IMR-90 (cell line): ENCODE measurements around the gene FOXN4. TPM values are rescaled to one million over a fixed set of nuclear protein-coding genes. Genes with fewer than 3 reads are reported as not detected.

Source experiments
- ATAC-seq: fragments of 200-7000 bp; cut with Tn5 transposase; 2 replicates; pipeline ENCODE4 v1.9.1; 2020; ENCODE audit warnings: low read depth, mild to moderate bottlenecking, moderate library complexity
- BruUV-seq: library from RNA; stranded (reverse); fragments of 400-500 nt; replicated peaks from 2 replicates; lab custom pipeline; 2021; lab: Mats Ljungman, UMichigan
- CTCF ChIA-PET: fragments of 300-600 bp; formaldehyde crosslinking; extraction: SDS; loops from one replicate; lab custom pipeline; 2021; ENCODE audit warnings: antibody characterized with exemption; lab: Yijun Ruan, JAX
- POLR2A ChIA-PET: fragments of 300-600 bp; sonication (Branson Sonifier 250); formaldehyde crosslinking; loops from one replicate; lab custom pipeline; 2022; ENCODE audit warnings: antibody characterized with exemption; ENCODE audit not compliant: unreplicated experiment; lab: Charles Lee
- DNase-seq: peaks from one replicate; pipeline ENCODE4 v3.0.0; 2013
- H2AFZ ChIP-seq: replicated peaks from 2 replicates; pipeline ENCODE3; 2013; ENCODE audit warnings: low read length, mild to moderate bottlenecking; ENCODE audit not compliant: poor library complexity
- H2AK5ac ChIP-seq: 2 replicates; pipeline ENCODE4 v1.6.1; 2013; ENCODE audit warnings: low read depth, low read length, inconsistent platforms
- H2AK9ac ChIP-seq: replicated peaks from 2 replicates; pipeline ENCODE3; 2013; ENCODE audit warnings: mild to moderate bottlenecking, low read depth, low read length, moderate library complexity; ENCODE audit not compliant: poor library complexity
- H2BK120ac ChIP-seq: 2 replicates; pipeline ENCODE4 v1.6.1; 2013; ENCODE audit warnings: low read depth, low read length, inconsistent platforms
- H2BK15ac ChIP-seq: 3 replicates; pipeline ENCODE4 v1.6.1; 2013; ENCODE audit warnings: low read depth, low read length, inconsistent platforms
- H2BK20ac ChIP-seq: 2 replicates; pipeline ENCODE4 v1.6.1; 2013; ENCODE audit warnings: low read depth, mild to moderate bottlenecking, inconsistent platforms, low read length, moderate library complexity
- H2BK5ac ChIP-seq: 2 replicates; pipeline ENCODE4 v1.6.1; 2013; ENCODE audit warnings: mild to moderate bottlenecking, low read depth, low read length, inconsistent platforms; ENCODE audit not compliant: poor library complexity, severe bottlenecking
- H3K14ac ChIP-seq: replicated peaks from 2 replicates; pipeline ENCODE4 v1.6.1; 2013; ENCODE audit warnings: low read depth, low read length, inconsistent platforms
- H3K18ac ChIP-seq: 2 replicates; pipeline ENCODE4 v1.6.1; 2013; ENCODE audit warnings: low read depth, low read length, control low read depth
- H3K23ac ChIP-seq: 2 replicates; pipeline ENCODE4 v1.6.1; 2013; ENCODE audit warnings: low read depth, low read length, inconsistent platforms
- H3K27ac ChIP-seq: 2 replicates; pipeline ENCODE4 v1.5.1; 2013; ENCODE audit warnings: mild to moderate bottlenecking, control low read depth, low read length; ENCODE audit not compliant: insufficient read depth
- H3K27me3 ChIP-seq: 2 replicates; pipeline ENCODE4 v1.6.1; 2013; ENCODE audit warnings: low read length; ENCODE audit not compliant: control insufficient read depth, insufficient read depth
- H3K36me3 ChIP-seq: 2 replicates; pipeline ENCODE4 v1.6.1; 2013; ENCODE audit warnings: low read length, mixed read lengths; ENCODE audit not compliant: control insufficient read depth, insufficient read depth
- H3K4ac ChIP-seq: 2 replicates; pipeline ENCODE4 v1.6.1; 2013; ENCODE audit warnings: low read depth, low read length, inconsistent platforms
- H3K4me1 ChIP-seq: 2 replicates; pipeline ENCODE4 v1.6.1; 2013; ENCODE audit warnings: low read length, mixed read lengths; ENCODE audit not compliant: control insufficient read depth, insufficient read depth
- H3K4me2 ChIP-seq: 2 replicates; pipeline ENCODE4 v1.6.1; 2013; ENCODE audit warnings: low read depth, mild to moderate bottlenecking, control low read depth, low read length, moderate library complexity
- H3K4me3 ChIP-seq: 2 replicates; pipeline ENCODE4 v1.5.1; 2013; ENCODE audit warnings: low read depth, mild to moderate bottlenecking, control low read depth, low read length, moderate library complexity; ENCODE audit not compliant: insufficient read depth
- H3K56ac ChIP-seq: 2 replicates; pipeline ENCODE4 v1.6.1; 2013; ENCODE audit warnings: low read length, inconsistent platforms; ENCODE audit not compliant: insufficient read depth; ENCODE audit errors: extremely low read depth
- H3K79me1 ChIP-seq, 2 experiments: 2 replicates each; pipeline ENCODE4 v1.6.1; 2013; ENCODE audit warnings: low read length in 2 of 2, inconsistent platforms in 1 of 2, low read depth in 1 of 2
- H3K9ac ChIP-seq: 2 replicates; pipeline ENCODE4 v1.6.1; 2013; ENCODE audit warnings: low read depth, low read length, control low read depth
- H3K9me1 ChIP-seq: 2 replicates; pipeline ENCODE4 v1.6.1; 2013; ENCODE audit warnings: low read length, inconsistent platforms; ENCODE audit not compliant: insufficient read depth
- H3K9me3 ChIP-seq: 2 replicates; pipeline ENCODE4 v1.6.1; 2013; ENCODE audit warnings: low read length; ENCODE audit not compliant: control insufficient read depth, insufficient read depth
- H4K20me1 ChIP-seq: 2 replicates; pipeline ENCODE4 v1.6.1; 2013; ENCODE audit warnings: low read length, inconsistent platforms; ENCODE audit not compliant: insufficient read depth
- H4K5ac ChIP-seq: 2 replicates; pipeline ENCODE4 v1.6.1; 2013; ENCODE audit warnings: mild to moderate bottlenecking, low read depth, low read length, control low read depth
- H4K8ac ChIP-seq, 2 experiments: 2 replicates each; pipeline ENCODE4 v1.6.1; 2013; ENCODE audit warnings: low read depth in 2 of 2, low read length in 2 of 2, control low read depth in 1 of 2, inconsistent platforms in 1 of 2
- H4K91ac ChIP-seq: 2 replicates; pipeline ENCODE4 v1.6.1; 2013; ENCODE audit warnings: low read depth, low read length, inconsistent platforms; ENCODE audit not compliant: insufficient read depth
- CHD1 ChIP-seq: IDR thresholded peaks from 2 replicates; pipeline ENCODE4 v1.6.1; 2012; ENCODE audit warnings: low read depth, low read length, improper control_type of control experiment
- FOS ChIP-seq: fragments of 150-350 bp; IDR thresholded peaks from 2 replicates; pipeline ENCODE4 v1.6.1; 2016; ENCODE audit warnings: low read depth, low read length
- MAFK ChIP-seq: IDR thresholded peaks from 2 replicates; pipeline ENCODE4 v1.6.1; 2012; ENCODE audit warnings: low read depth, low read length, improper control_type of control experiment
- RFX5 ChIP-seq: IDR thresholded peaks from 2 replicates; pipeline ENCODE4 v1.8.0; 2012; ENCODE audit warnings: low read depth, mild to moderate bottlenecking, low read length, moderate library complexity
- SMC3 ChIP-seq: fragments of 150-350 bp; IDR thresholded peaks from 2 replicates; pipeline ENCODE4 v1.6.1; 2016; ENCODE audit warnings: low read depth, mild to moderate bottlenecking, antibody characterized with exemption, low read length, moderate library complexity
- USF2 ChIP-seq: fragments of 150-350 bp; IDR thresholded peaks from 2 replicates; pipeline ENCODE4 v1.6.1; 2017; ENCODE audit warnings: mild to moderate bottlenecking, antibody characterized with exemption, low read length, low read depth
- WGBS, 2 experiments: methylation state at CpG; one replicate each; pipeline versions ENCODE4 v1.1.5 to v1.1.7; 2013; ENCODE audit warnings: missing lambda C conversion rate in 2 of 2; ENCODE audit not compliant: insufficient read length in 1 of 2; ENCODE audit errors: extremely low coverage in 2 of 2; 5-methylcytosine and 5-hydroxymethylcytosine counted together
- dilution Hi-C: fragments of 300-500 bp; cut with HindIII; formaldehyde crosslinking; loops from one replicate; pipeline ENCODE4 v1.14.3; 2018; ENCODE audit warnings: low sequenced_read_pairs; ENCODE audit not compliant: unreplicated experiment
- in situ Hi-C: fragments of 300-500 bp; cut with MboI; formaldehyde crosslinking; loops from 3 replicates; pipeline ENCODE4 v1.14.3; 2019; ENCODE audit warnings: low sequenced_read_pairs, inconsistent platforms, mixed read lengths
- intact Hi-C: fragments of 100-400 bp; cut with micrococcal nuclease; formaldehyde crosslinking; loops from 2 replicates; pipeline ENCODE4 v1.10.0; 2022
- polyA plus RNA-seq, 3 experiments: library from polyadenylated mRNA; depleted of rRNA; stranded (reverse); fragments of >200 nt; gene quantifications; 2 replicates each; pipeline ENCODE4 v1.2.3, GENCODE V29; 2012; ENCODE audit warnings: low replicate concordance in 1 of 3
- total RNA-seq: library from RNA; depleted of rRNA; stranded (reverse); fragments of >200 nt; gene quantifications from 2 replicates; pipeline ENCODE4 v1.2.3, GENCODE V29; 2012

The FOXN4 gene
- total and polyA plus RNA-seq, 2 of the 4 experiments (the other 2 are of a cell fraction): not detected

- CTCF ChIA-PET: no interaction called here
- POLR2A ChIA-PET: no interaction called here
Measured at GRCh38 chr12:109329686-109330085, 20.6 kb upstream of the FOXN4 start.

More at GRCh38 chr12:109329686-109330085, 20.6 kb upstream of the FOXN4 start:
- dilution Hi-C loops (no loop called here), intact Hi-C loops (loop anchor here (2.0 kb wide), 1 partner anchor 43 kb away; no protein-coding TSS in a partner anchor), in situ Hi-C loops (no loop called here)
- H3K4me2 ChIP-seq: no peak overlapping the region
- H4K20me1 ChIP-seq: no peaks in the 10 kb centered on the region
- H3K36me3 ChIP-seq: no peaks in the 10 kb centered on the region
- no peak overlapping the region for H3K56ac ChIP-seq
- H3K79me1 ChIP-seq: no peaks in the 10 kb centered on the region
- H3K4ac ChIP-seq: no peak overlapping the region
- H3K18ac ChIP-seq: no peak overlapping the region
- ATAC-seq (no peak), DNase-seq (no peak)
- H3K23ac ChIP-seq: no peak overlapping the region
- H2BK120ac ChIP-seq: no peak overlapping the region
- no peak overlapping the region for H2AFZ ChIP-seq
- TF ChIP-seq SMC3 (no peak), CHD1 (no peak), FOS (no peak), RFX5 (no peak), USF2 (no peak), MAFK (no peak)
- H3K27me3 ChIP-seq: peaks cover 17% of the 10 kb centered on the region
- no peak overlapping the region for H2BK15ac ChIP-seq
- H3K27ac ChIP-seq: no peak overlapping the region
- no peaks in the 10 kb centered on the region for H3K9me3 ChIP-seq
- no TSS peak for BruUV-seq
- H2AK5ac ChIP-seq: no peak overlapping the region
- no peak overlapping the region for H3K14ac ChIP-seq
- H3K4me3 ChIP-seq: no peak overlapping the region
- H3K4me1 ChIP-seq: no peaks in the 10 kb centered on the region
- H2AK9ac ChIP-seq: no peak overlapping the region
- no peak overlapping the region for H4K8ac ChIP-seq
- no peak overlapping the region for H2BK5ac ChIP-seq
- no peaks in the 10 kb centered on the region for H3K9me1 ChIP-seq
- H4K91ac ChIP-seq: no peak overlapping the region
- H4K5ac ChIP-seq: no peak overlapping the region
- H2BK20ac ChIP-seq: no peak overlapping the region
- no peak overlapping the region for H3K9ac ChIP-seq
- WGBS, 2 experiments: 19% methylated on average over 3 of the region's 7 CpGs; no CpG with 5 or more reads in 1 of the 2 experiments
